Naive thymus-derived CD4-positive, alpha-beta T cell (primary cell): ENCODE results near the gene DDO. TPM values are rescaled to one million over a fixed set of nuclear protein-coding genes. Genes with fewer than 3 reads are reported as not detected.

Experiments used
- ATAC-seq: fragments of 150-1000 bp; cut with Tn5 transposase; 2 replicates; pipeline ENCODE4 v1.10.0; 2021; ENCODE audit warnings: mild to moderate bottlenecking, moderate library complexity
- CTCF ChIA-PET: fragments of 350-600 bp; sonication (Branson Sonifier 250); formaldehyde crosslinking; loops from one replicate; lab custom pipeline; 2021; ENCODE audit warnings: antibody characterized with exemption; lab: Charles Lee
- POLR2A ChIA-PET: fragments of 350-600 bp; sonication (Branson Sonifier 250); formaldehyde crosslinking; loops from one replicate; lab custom pipeline; 2021; ENCODE audit warnings: antibody characterized with exemption, inconsistent platforms; lab: Charles Lee
- DNase-seq, 9 donors: peaks; one replicate each; pipeline versions ENCODE4 v3.0.0 to v3.0.0-alpha.2; 2020 to 2022; ENCODE audit warnings: mixed read lengths in 1 of 9
- H3K27ac ChIP-seq: one replicate; pipeline ENCODE4 v1.7.0; 2013; ENCODE audit warnings: mild to moderate bottlenecking, low read depth, low read length, moderate library complexity
- H3K27me3 ChIP-seq, 2 donors: one replicate each; pipeline ENCODE4 v1.7.0; 2013; ENCODE audit warnings: low read length in 2 of 2, mild to moderate bottlenecking in 2 of 2, moderate library complexity in 2 of 2; ENCODE audit not compliant: control insufficient read depth in 2 of 2, insufficient read depth in 2 of 2
- H3K36me3 ChIP-seq, 3 experiments: 1 replicate in 2 of 3; 2 replicates in 1 of 3; pipeline ENCODE4 v1.7.0; 2013; ENCODE audit warnings: low read length in 3 of 3, mild to moderate bottlenecking in 3 of 3, moderate library complexity in 1 of 3; ENCODE audit not compliant: insufficient read depth in 3 of 3, control insufficient read depth in 2 of 3
- H3K4me1 ChIP-seq, 2 donors: one replicate each; pipeline ENCODE4 v1.7.0; 2013; ENCODE audit warnings: low read length in 2 of 2, mild to moderate bottlenecking in 2 of 2, moderate library complexity in 1 of 2; ENCODE audit not compliant: control insufficient read depth in 2 of 2, insufficient read depth in 2 of 2
- H3K4me3 ChIP-seq: 2 replicates; pipeline ENCODE4 v1.7.0; 2013; ENCODE audit warnings: mild to moderate bottlenecking, low read length
- H3K9me3 ChIP-seq, 3 experiments: 1 replicate in 2 of 3; 2 replicates in 1 of 3; pipeline ENCODE4 v1.7.0; 2013; ENCODE audit warnings: low read length in 3 of 3; ENCODE audit not compliant: control insufficient read depth in 2 of 3
- H3K27ac Mint-ChIP-seq, 9 donors: one replicate each; pipeline ENCODE4 v1.8.0; 2020 to 2022; ENCODE audit warnings: mixed read lengths in 9 of 9, mild to moderate bottlenecking in 8 of 9, moderate library complexity in 5 of 9, inconsistent platforms in 2 of 9
- H3K27me3 Mint-ChIP-seq, 5 donors: one replicate each; pipeline ENCODE4 v1.8.0; 2021 to 2022; ENCODE audit warnings: mixed read lengths in 5 of 5, mild to moderate bottlenecking in 1 of 5
- H3K36me3 Mint-ChIP-seq, 5 donors: one replicate each; pipeline ENCODE4 v1.8.0; 2020 to 2022; ENCODE audit warnings: mixed read lengths in 5 of 5, mild to moderate bottlenecking in 3 of 5, inconsistent platforms in 1 of 5
- H3K4me1 Mint-ChIP-seq, 7 donors: one replicate each; pipeline ENCODE4 v1.8.0; 2020 to 2022; ENCODE audit warnings: mixed read lengths in 7 of 7, mild to moderate bottlenecking in 3 of 7, inconsistent platforms in 1 of 7
- H3K4me3 Mint-ChIP-seq, 10 donors: one replicate each; pipeline ENCODE4 v1.8.0; 2020 to 2022; ENCODE audit warnings: mild to moderate bottlenecking in 10 of 10, mixed read lengths in 10 of 10, moderate library complexity in 6 of 10, inconsistent platforms in 2 of 10
- H3K9me3 Mint-ChIP-seq, 11 donors: one replicate each; pipeline ENCODE4 v1.8.0; 2020 to 2022; ENCODE audit warnings: mixed read lengths in 11 of 11, mild to moderate bottlenecking in 4 of 11, inconsistent platforms in 1 of 11, moderate library complexity in 1 of 11
- intact Hi-C, 2 donors: fragments of 100-400 bp; cut with micrococcal nuclease; formaldehyde crosslinking; loops; one replicate each; pipeline ENCODE4 v1.15.1; 2023
- polyA plus RNA-seq, 2 donors: library from polyadenylated mRNA; unstranded; fragments of 300-500 nt; fragmentation: Illumina TruSeq; gene quantifications; one replicate each; pipeline ENCODE4 v1.2.3, GENCODE V29; 2021
- total RNA-seq, 6 experiments: library from RNA in 5 of 6; stranded (reverse) in 5 of 6; gene quantifications; 1 replicate in 5 of 6; 2 replicates in 1 of 6; pipeline ENCODE4 v1.2.3 and lab custom pipeline; 2021 to 2026

The DDO gene
- total and polyA plus RNA-seq, 7 experiments from 2014 or later = 0.47 TPM; not detected in 6

DNA sequence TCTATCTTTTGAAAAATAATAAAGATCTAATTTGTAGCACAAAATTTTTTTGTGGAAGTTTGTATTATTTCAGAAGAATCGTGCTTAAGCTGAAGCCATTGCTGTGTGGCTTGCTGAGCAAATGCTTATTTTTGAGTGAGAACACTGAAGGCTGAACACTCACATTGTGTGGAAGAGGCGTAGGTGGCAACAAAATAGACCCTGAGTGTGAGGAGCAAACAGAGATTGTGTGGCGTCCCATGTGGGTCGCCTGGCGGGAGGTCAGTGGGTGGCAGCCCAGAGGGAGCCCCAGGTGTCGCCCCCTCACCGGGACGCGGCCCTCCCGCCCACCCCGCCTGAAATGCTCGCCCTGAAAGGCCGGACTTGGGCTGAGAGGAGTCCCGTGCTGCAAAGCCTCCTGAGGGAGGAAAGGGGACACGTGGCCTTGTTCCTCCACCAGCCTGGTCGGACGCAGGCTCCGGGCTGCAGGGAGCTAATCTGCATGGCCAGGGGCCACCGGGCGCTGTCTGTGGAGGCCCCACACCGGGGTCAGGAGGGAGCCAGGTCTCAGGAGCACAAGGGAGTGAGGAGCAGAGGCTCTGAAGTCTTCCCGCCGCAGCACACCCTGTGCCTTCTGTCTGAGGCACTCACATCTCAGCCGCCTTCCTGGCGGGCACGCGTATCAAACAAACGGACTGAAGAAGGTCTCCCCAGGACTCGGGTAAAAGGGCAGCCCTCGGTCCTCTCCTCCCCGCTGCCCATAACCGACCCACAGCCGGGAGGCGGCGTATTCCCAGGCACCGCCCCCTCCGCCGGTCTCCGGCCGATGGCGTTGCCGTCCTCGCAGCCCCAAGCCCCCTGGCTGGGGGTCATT is 15.9 kb downstream of the DDO start:
- H3K27ac Mint-ChIP-seq = no peak overlapping the region
- H3K27ac ChIP-seq = no peak overlapping the region

DNA sequence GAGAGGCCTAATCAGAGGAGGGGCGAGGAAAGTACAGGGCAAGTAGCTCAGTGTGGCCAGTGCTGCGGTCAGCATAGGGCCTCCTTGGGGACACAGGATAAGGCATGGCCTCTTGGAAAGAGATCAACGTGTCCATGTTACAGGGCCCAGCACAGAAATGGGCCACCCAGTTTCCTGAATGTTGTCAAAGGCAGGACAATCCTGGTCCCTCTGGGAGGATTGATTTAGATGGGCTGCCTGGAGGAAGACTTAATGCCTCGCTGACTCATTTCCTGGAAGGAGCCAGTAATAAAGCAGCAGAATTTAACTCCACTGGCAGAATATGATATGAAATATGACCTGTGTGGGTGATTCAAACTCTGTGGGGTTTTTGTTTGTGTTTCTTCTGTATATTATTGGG is 16.6 kb downstream of the DDO start:
- Histone ChIP-seq H3K27ac (no peak overlapping the region), H3K27me3 (no peaks in the 10 kb centered on the region), H3K9me3 (no peaks in the 10 kb centered on the region), H3K36me3 (no peaks in the 10 kb centered on the region), H3K4me3 (no peak overlapping the region), H3K4me1 (no peaks in the 10 kb centered on the region)
- Mint-ChIP-seq H3K27me3 (peaks cover 0 to 15% (median 11%) of the 10 kb centered on the region in 5 donors), H3K9me3 (peaks cover 0 to 2% (median 0%) of the 10 kb centered on the region in 11 donors), H3K4me3 (peak overlapping the region in 4 of 10 donors; percentile 11 to 67 (median 59)), H3K36me3 (no peaks in the 10 kb centered on the region), H3K4me1 (peaks cover 0 to 8% (median 0%) of the 10 kb centered on the region in 7 donors), H3K27ac (no peak overlapping the region)
- ChIA-PET POLR2A (no interaction called here), CTCF (no interaction called here)
- intact Hi-C loops = no loop called here
- no peak for ATAC-seq
- DNase-seq = no peak

More for the DNA sequence above, 15.9 kb downstream of the DDO start:
- DNase-seq = no peak
- H3K9me3 Mint-ChIP-seq = peaks cover 0 to under 1% (median 0%) of the 10 kb centered on the region in 11 donors
- intact Hi-C loops = no loop called here
- ATAC-seq = peak; percentile 48
- ChIA-PET CTCF (no interaction called here), POLR2A (no interaction called here)
- H3K4me3 Mint-ChIP-seq = peak overlapping the region in 6 of 10 donors; percentile 14 to 74 (median 63)
- no peaks in the 10 kb centered on the region for H3K4me1 ChIP-seq
- peaks cover 0 to 8% (median 0%) of the 10 kb centered on the region in 7 donors for H3K4me1 Mint-ChIP-seq
- H3K36me3 Mint-ChIP-seq = no peaks in the 10 kb centered on the region
- no peaks in the 10 kb centered on the region for H3K27me3 ChIP-seq
- no peaks in the 10 kb centered on the region for H3K9me3 ChIP-seq
- no peak overlapping the region for H3K4me3 ChIP-seq
- no peaks in the 10 kb centered on the region for H3K36me3 ChIP-seq
- H3K27me3 Mint-ChIP-seq = peaks cover 0 to 15% (median 11%) of the 10 kb centered on the region in 5 donors

DNA sequence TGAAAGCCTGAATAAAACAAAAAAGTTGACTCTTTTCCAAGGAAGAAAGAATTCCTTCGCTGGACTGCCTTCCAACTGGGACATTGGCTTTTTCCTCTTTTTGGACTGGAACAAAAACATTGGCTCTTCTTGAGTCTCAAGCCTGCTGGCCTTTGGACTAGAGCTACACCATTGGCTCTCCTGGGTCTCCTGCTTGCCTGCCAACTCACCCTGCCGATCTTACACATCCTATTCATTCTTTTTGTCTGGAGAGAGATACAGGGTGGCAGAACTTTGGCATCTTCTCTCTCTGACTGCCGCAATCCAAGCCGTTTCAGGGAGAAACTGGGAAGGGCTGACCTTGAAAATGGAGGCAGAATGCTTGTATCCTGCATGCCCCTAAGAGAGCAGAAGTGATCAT is 20.2 kb downstream of the DDO start:
- ChIA-PET CTCF (no interaction called here), POLR2A (interaction anchor here (0.9 kb wide), 1 partner anchor 9 kb away, joined by 3 read pairs; no protein-coding TSS in a partner anchor)
- no peaks in the 10 kb centered on the region for H3K36me3 Mint-ChIP-seq
- no peak overlapping the region for H3K4me3 ChIP-seq
- no peak overlapping the region for H3K27ac Mint-ChIP-seq
- H3K9me3 ChIP-seq = no peaks in the 10 kb centered on the region
- no peak overlapping the region for H3K4me3 Mint-ChIP-seq
- intact Hi-C loops = no loop called here
- no peak overlapping the region for H3K27ac ChIP-seq
- DNase-seq = no peak
- ATAC-seq = no peak
- H3K4me1 Mint-ChIP-seq = peaks cover 2 to 14% (median 8%) of the 10 kb centered on the region in 7 donors
- peaks cover 0 to 2% (median 0%) of the 10 kb centered on the region in 11 donors for H3K9me3 Mint-ChIP-seq
- H3K4me1 ChIP-seq = no peaks in the 10 kb centered on the region
- peaks cover 0 to 10% (median 2%) of the 10 kb centered on the region in 5 donors for H3K27me3 Mint-ChIP-seq
- H3K36me3 ChIP-seq = no peaks in the 10 kb centered on the region
- H3K27me3 ChIP-seq = no peaks in the 10 kb centered on the region

DNA sequence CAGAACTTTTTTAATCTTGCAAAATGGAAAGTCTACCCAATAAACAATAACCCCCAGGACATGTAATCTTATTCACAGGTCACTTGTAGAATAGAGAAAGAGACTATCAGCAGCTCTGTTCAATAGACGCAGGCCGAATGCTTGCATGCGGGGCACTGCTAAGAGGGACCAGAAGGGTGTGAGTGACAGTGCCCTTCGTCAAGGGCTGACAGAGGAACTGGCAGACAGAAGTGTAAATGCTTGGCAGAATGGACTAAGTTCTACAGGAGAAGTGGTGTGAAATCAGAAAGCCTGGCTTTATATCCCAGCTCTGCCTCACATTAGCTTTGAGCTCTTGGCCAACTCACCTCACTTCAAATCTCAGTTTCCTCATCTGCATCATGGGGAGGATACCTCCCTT is 21.0 kb downstream of the DDO start:
- Histone ChIP-seq H3K27ac (no peak overlapping the region), H3K4me1 (peaks cover 0 to 3% of the 10 kb centered on the region in 2 donors), H3K9me3 (no peaks in the 10 kb centered on the region), H3K36me3 (no peaks in the 10 kb centered on the region), H3K27me3 (no peaks in the 10 kb centered on the region), H3K4me3 (no peak overlapping the region)
- ChIA-PET CTCF (no interaction called here), POLR2A (no interaction called here)
- DNase-seq (no peak), ATAC-seq (no peak)
- peaks cover 8 to 22% (median 16%) of the 10 kb centered on the region in 7 donors for H3K4me1 Mint-ChIP-seq
- no peak overlapping the region for H3K4me3 Mint-ChIP-seq
- no peak overlapping the region for H3K27ac Mint-ChIP-seq
- H3K27me3 Mint-ChIP-seq = peaks cover 0 to 10% (median 2%) of the 10 kb centered on the region in 5 donors
- intact Hi-C loops = loop anchor here (5.0 kb wide), 3 partner anchors 702 to 1207 kb away; partner anchors contain the start of genes AK9 (in 1 of the 2) and FIG4 (in 1 of the 2)
- H3K9me3 Mint-ChIP-seq = peaks cover 0 to 2% (median 0%) of the 10 kb centered on the region in 11 donors
- no peaks in the 10 kb centered on the region for H3K36me3 Mint-ChIP-seq

DNA sequence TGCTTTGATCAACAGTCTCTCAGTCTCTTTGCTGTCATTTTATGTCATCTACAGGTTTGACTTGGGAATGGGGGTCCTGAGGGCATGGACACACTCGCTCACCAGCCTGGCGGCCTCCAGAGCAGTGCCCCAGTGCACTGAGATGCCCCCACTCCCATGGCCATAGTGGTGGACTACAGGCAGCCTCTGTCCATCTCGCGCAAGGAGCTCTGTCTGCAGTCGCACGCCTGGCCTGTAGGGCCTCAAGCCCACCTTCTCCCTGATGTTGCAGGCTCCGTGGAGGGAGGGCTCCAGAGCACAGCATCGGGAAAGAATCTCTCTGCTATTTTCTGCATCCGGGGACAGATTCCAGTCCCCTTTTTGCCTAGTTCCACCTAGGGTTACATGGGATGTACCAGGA is 22.6 kb downstream of the DDO start:
- Histone ChIP-seq H3K27me3 (no peaks in the 10 kb centered on the region), H3K36me3 (no peaks in the 10 kb centered on the region), H3K4me1 (peaks cover 0 to 3% of the 10 kb centered on the region in 2 donors), H3K4me3 (no peak overlapping the region), H3K9me3 (no peaks in the 10 kb centered on the region), H3K27ac (no peak overlapping the region)
- CTCF ChIA-PET = interaction anchor here (0.8 kb wide), 1 partner anchor 11 kb away, joined by 3 read pairs; no protein-coding TSS in a partner anchor
- peaks cover 9 to 27% (median 23%) of the 10 kb centered on the region in 7 donors for H3K4me1 Mint-ChIP-seq
- intact Hi-C loops = loop anchor here (5.0 kb wide), 3 partner anchors 700 to 1205 kb away; partner anchors contain the start of genes AK9 (in 1 of the 2) and FIG4 (in 1 of the 2)
- H3K4me3 Mint-ChIP-seq = no peak overlapping the region
- POLR2A ChIA-PET = no interaction called here
- no peaks in the 10 kb centered on the region for H3K36me3 Mint-ChIP-seq
- no peak overlapping the region for H3K27ac Mint-ChIP-seq
- peaks cover 0 to 2% (median 0%) of the 10 kb centered on the region in 5 donors for H3K27me3 Mint-ChIP-seq
- ATAC-seq = no peak
- DNase-seq = no peak
- peaks cover 0 to 2% (median 0%) of the 10 kb centered on the region in 11 donors for H3K9me3 Mint-ChIP-seq

DNA sequence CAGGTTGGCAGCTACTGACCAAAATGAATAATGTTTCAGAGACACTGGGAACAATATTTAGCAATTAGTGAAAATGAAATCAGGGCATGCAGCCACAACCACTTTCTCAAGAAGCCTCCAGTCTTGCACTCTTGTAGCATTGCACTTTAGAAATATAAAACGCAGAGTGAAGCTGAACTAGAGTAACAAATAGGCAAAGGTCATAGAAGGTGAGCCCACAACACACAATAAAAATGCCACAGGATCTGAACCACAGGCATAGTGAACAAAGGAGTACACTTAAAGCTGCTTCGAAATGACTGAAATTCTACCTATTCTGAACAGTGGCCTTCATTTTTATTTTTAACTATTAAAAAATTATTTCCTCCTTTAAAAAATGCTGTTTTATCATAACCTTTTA is 25.0 kb downstream of the DDO start:
- Mint-ChIP-seq H3K36me3 (no peaks in the 10 kb centered on the region), H3K27me3 (no peaks in the 10 kb centered on the region), H3K4me3 (peak overlapping the region in 4 of 10 donors; percentile 2 to 56 (median 38)), H3K9me3 (peaks cover 0 to 2% (median 0%) of the 10 kb centered on the region in 11 donors), H3K27ac (peak overlapping the region in 3 of 9 donors; percentile 7 to 85 (median 65)), H3K4me1 (peaks cover 9 to 27% (median 23%) of the 10 kb centered on the region in 7 donors)
- intact Hi-C loops = loop anchor here (1.0 to 5.0 kb wide), 9 partner anchors 212 to 1203 kb away; partner anchors contain the start of genes AK9 (in 1 of the 2) and FIG4 (in 1 of the 2)
- CTCF ChIA-PET = interaction anchor here (0.6 to 4.0 kb wide), 11 partner anchors 14 to 873 kb away, joined by 3 to 39 read pairs (median 4); no protein-coding TSS in a partner anchor
- H3K27me3 ChIP-seq = no peaks in the 10 kb centered on the region
- no peaks in the 10 kb centered on the region for H3K36me3 ChIP-seq
- DNase-seq (peak in 2 of 9 donors; percentile 20), ATAC-seq (peak; percentile 13)
- no peaks in the 10 kb centered on the region for H3K9me3 ChIP-seq
- POLR2A ChIA-PET = interaction anchor here (1.4 kb wide), 1 partner anchor 210 kb away, joined by 5 read pairs; the partner anchor contains the start of genes CDC40 and WASF1
- H3K4me3 ChIP-seq = no peak overlapping the region
- H3K4me1 ChIP-seq = peaks cover 0 to 3% of the 10 kb centered on the region in 2 donors
- H3K27ac ChIP-seq = no peak overlapping the region
